Endothelial cell of umbilical vein (primary cell): ENCODE measurements around the gene CMIP. TPM values are rescaled to one million over a fixed set of nuclear protein-coding genes. Genes with fewer than 3 reads are reported as not detected.

Source experiments
- BruUV-seq: library from RNA; stranded (reverse); fragments of 400-500 nt; replicated peaks from 2 replicates; lab custom pipeline; 2021; lab: Mats Ljungman, UMichigan
- CTCF ChIA-PET: fragments of 300-600, 350-600 bp; sonication (Branson Sonifier 250); formaldehyde crosslinking; loops from one replicate; lab custom pipeline; 2021; ENCODE audit warnings: antibody characterized with exemption, inconsistent platforms; lab: Charles Lee
- POLR2A ChIA-PET: fragments of 300-600, 350-600 bp; sonication (Branson Sonifier 250); formaldehyde crosslinking; loops from one replicate; lab custom pipeline; 2021; ENCODE audit warnings: antibody characterized with exemption, inconsistent platforms; lab: Charles Lee
- DNase-seq: peaks from one replicate; pipeline ENCODE4 v3.0.0-alpha.2; 2011; ENCODE audit warnings: low read depth, low spot score
- FAIRE-seq: peaks from 2 replicates; lab custom pipeline; 2011; peaks lifted over from hg19 to GRCh38; lab: Jason Lieb, UNC
- H2AFZ ChIP-seq: 2 replicates; pipeline ENCODE4 v1.6.0; 2012; ENCODE audit warnings: low read depth, low read length, control low read depth, inconsistent platforms
- H3K27ac ChIP-seq: 2 replicates; pipeline ENCODE4 v1.5.1; 2011; ENCODE audit warnings: low read depth, mild to moderate bottlenecking, control low read depth, low read length, moderate library complexity; ENCODE audit not compliant: insufficient read depth
- H3K27me3 ChIP-seq, 2 experiments: 2 replicates each; pipeline versions ENCODE4 v1.6.0 to v1.6.1; 2011; ENCODE audit warnings: low read length in 2 of 2, mixed read lengths in 1 of 2; ENCODE audit not compliant: control insufficient read depth in 2 of 2, insufficient read depth in 2 of 2
- H3K36me3 ChIP-seq, 2 experiments: 2 replicates in 1 of 2; 3 replicates in 1 of 2; pipeline ENCODE4 v1.5.1; 2011; ENCODE audit warnings: low read length in 2 of 2, mild to moderate bottlenecking in 1 of 2, moderate library complexity in 1 of 2; ENCODE audit not compliant: control insufficient read depth in 2 of 2, insufficient read depth in 2 of 2; ENCODE audit errors: extremely low read depth in 1 of 2
- H3K4me1 ChIP-seq: 3 replicates; pipeline ENCODE4 v1.5.1; 2011; ENCODE audit warnings: mild to moderate bottlenecking, low read length; ENCODE audit not compliant: control insufficient read depth, insufficient read depth; ENCODE audit errors: extremely low read depth
- H3K4me2 ChIP-seq: 2 replicates; pipeline ENCODE4 v1.6.1; 2011; ENCODE audit warnings: low read length, control low read depth, mixed read lengths; ENCODE audit not compliant: insufficient read depth
- H3K4me3 ChIP-seq, 3 experiments: fragments of 200-600 bp in 1 of 3; sonication (generic), shearing (Covaris generic) in 1 of 3; replicated peaks in 1 of 3; 2 replicates each; pipeline ENCODE4 v1.5.1; 2011 to 2016; ENCODE audit warnings: control low read depth in 3 of 3, low read length in 3 of 3, mild to moderate bottlenecking in 2 of 3, inconsistent platforms in 1 of 3, low read depth in 1 of 3, moderate library complexity in 1 of 3; ENCODE audit not compliant: insufficient read depth in 1 of 3
- H3K79me2 ChIP-seq: 2 replicates; pipeline ENCODE4 v1.6.0; 2012; ENCODE audit warnings: low read length, inconsistent platforms; ENCODE audit not compliant: control insufficient read depth, insufficient read depth
- H3K9ac ChIP-seq: replicated peaks from 2 replicates; pipeline ENCODE3; 2011; ENCODE audit warnings: low read length, control low read depth; ENCODE audit not compliant: insufficient read depth; ENCODE audit errors: extremely low read depth
- H3K9me1 ChIP-seq: replicated peaks from 3 replicates; pipeline ENCODE4 v1.6.0; 2011; ENCODE audit warnings: mild to moderate bottlenecking, low read length; ENCODE audit not compliant: control insufficient read depth, insufficient read depth; ENCODE audit errors: extremely low read depth
- H3K9me3 ChIP-seq: replicated peaks from 2 replicates; pipeline ENCODE4 v1.5.1; 2012; ENCODE audit warnings: low read length, inconsistent platforms; ENCODE audit not compliant: control insufficient read depth, insufficient read depth
- H4K20me1 ChIP-seq: replicated peaks from 2 replicates; pipeline ENCODE3; 2011; ENCODE audit warnings: mild to moderate bottlenecking, low read length; ENCODE audit not compliant: control insufficient read depth, insufficient read depth; ENCODE audit errors: extremely low read depth
- CTCF ChIP-seq, 2 donors: IDR thresholded peaks; 1 replicate in 1 of 2; 2 replicates in 1 of 2; pipeline ENCODE4 v1.5.1; 2011; ENCODE audit warnings: low read length in 2 of 2, mild to moderate bottlenecking in 2 of 2, moderate library complexity in 2 of 2, control low read depth in 1 of 2, inconsistent platforms in 1 of 2, low read depth in 1 of 2; ENCODE audit not compliant: insufficient read depth in 1 of 2; ENCODE audit errors: extremely low read depth in 1 of 2
- FOS ChIP-seq: IDR thresholded peaks from 2 replicates; pipeline ENCODE4 v1.6.1; 2011; ENCODE audit warnings: mild to moderate bottlenecking, low read length, moderate library complexity, borderline replicate concordance; ENCODE audit not compliant: insufficient read depth
- GATA2 ChIP-seq: IDR thresholded peaks from 2 replicates; pipeline ENCODE4 v1.7.0; 2011; ENCODE audit warnings: low read depth, mild to moderate bottlenecking, moderate library complexity, mixed read lengths, low read length; ENCODE audit not compliant: insufficient read length, insufficient read depth
- JUN ChIP-seq: IDR thresholded peaks from 2 replicates; pipeline ENCODE4 v1.6.1; 2011; ENCODE audit warnings: borderline replicate concordance, low read depth; ENCODE audit not compliant: insufficient read length, insufficient read depth
- MAX ChIP-seq: IDR thresholded peaks from 2 replicates; pipeline ENCODE4 v1.6.1; 2011; ENCODE audit not compliant: insufficient read depth, insufficient read length
- POLR2A ChIP-seq: IDR thresholded peaks from 2 replicates; pipeline ENCODE4 v1.6.1; 2012; ENCODE audit warnings: low read depth, mild to moderate bottlenecking, control low read depth, low read length
- POLR2AphosphoS5 ChIP-seq: IDR thresholded peaks from 2 replicates; pipeline ENCODE4 v1.6.1; 2012; ENCODE audit warnings: low read depth, mild to moderate bottlenecking, control low read depth, low read length, moderate library complexity; ENCODE audit not compliant: insufficient read depth
- dilution Hi-C: fragments of 300-500 bp; cut with MboI; formaldehyde crosslinking; loops from one replicate; pipeline ENCODE4 v1.15.0; 2019; ENCODE audit warnings: low sequenced_read_pairs; ENCODE audit not compliant: extremely low pct_ligation_motif_present
- intact Hi-C: fragments of 100-400 bp; cut with micrococcal nuclease; formaldehyde crosslinking; loops from one replicate; pipeline ENCODE4 v1.10.0; 2022
- polyA plus RNA-seq, 4 experiments: library from polyadenylated mRNA; depleted of rRNA in 3 of 4; stranded (reverse) in 3 of 4; unstranded in 1 of 4; fragments of >200 nt; gene quantifications; 2 replicates each; pipeline versions ENCODE4 v1.2.1 to v1.2.3, GENCODE V29; 2011 to 2012; ENCODE audit warnings: missing spikeins in 1 of 4
- total RNA-seq: library from RNA; stranded (reverse); gene quantifications from 2 replicates; pipeline ENCODE4 v1.2.3, GENCODE V29; 2021

The CMIP gene
- total and polyA plus RNA-seq, 2 donors (not counting 3 experiments of a cell fraction or from before 2014, with no cell fraction given): 29.0 to 101 TPM

GRCh38 chr16:81574168-81574567 lies 129.6 kb downstream of the CMIP start:
- Histone ChIP-seq H4K20me1 (no peaks in the 10 kb centered on the region), H2AFZ (no peak overlapping the region), H3K9me1 (no peaks in the 10 kb centered on the region), H3K9me3 (no peaks in the 10 kb centered on the region), H3K9ac (no peak overlapping the region), H3K27ac (no peak overlapping the region), H3K36me3 (no peaks in the 10 kb centered on the region), H3K79me2 (peaks cover 21% of the 10 kb centered on the region), H3K27me3 (no peaks in the 10 kb centered on the region), H3K4me3 (no peak overlapping the region), H3K4me1 (no peaks in the 10 kb centered on the region), H3K4me2 (no peak overlapping the region)
- dilution Hi-C loops (no loop called here), intact Hi-C loops (no loop called here)
- TF ChIP-seq POLR2AphosphoS5: no peak
- no peak for TF ChIP-seq FOS
- no peak for TF ChIP-seq MAX
- no peak for TF ChIP-seq POLR2A
- no peak for TF ChIP-seq JUN
- no peak for TF ChIP-seq CTCF (IDR thresholded peaks at IDR 0.05; ENCODE audit: extremely low read depth in 1 of 2, insufficient read depth in 1 of 2, low read depth in 1 of 2, low read length in 2 of 2)
- TF ChIP-seq GATA2: no peak
- BruUV-seq: no TSS peak
- CTCF ChIA-PET: no interaction called here
- POLR2A ChIA-PET: no interaction called here
- FAIRE-seq (no peak), DNase-seq (no peak)
